NCI-H748 (cell line): ENCODE measurements around the gene PIAS4.

Experiments used
- DNase-seq: peaks from one replicate; lab custom pipeline; 2025; ENCODE audit not compliant: unreplicated experiment; lab: John Stamatoyannopoulos, UW

The PIAS4 gene

GRCh38 chr19:4042064-4042730 lies 34.7 kb downstream of the PIAS4 start:
- no peak for DNase-seq

- no peak for DNase-seq
These were observed 35.2 kb downstream of the PIAS4 start for GRCh38 chr19:4042731-4043082.

GRCh38 chr19:4043401-4043800 lies 35.9 kb downstream of the PIAS4 start:
- no peak for DNase-seq

- DNase-seq = no peak
These were observed 36.6 kb downstream of the PIAS4 start for GRCh38 chr19:4043966-4044715.

GRCh38 chr19:4044990-4045465 lies 37.5 kb downstream of the PIAS4 start:
- DNase-seq = no peak

GRCh38 chr19:4045597-4046361 lies 38.2 kb downstream of the PIAS4 start:
- no peak for DNase-seq

GRCh38 chr19:4046362-4046691 lies 38.8 kb downstream of the PIAS4 start:
- DNase-seq = no peak

GRCh38 chr19:4046946-4047683 lies 39.6 kb downstream of the PIAS4 start:
- no peak for DNase-seq

- DNase-seq = no peak
These were observed 41.9 kb downstream of the PIAS4 start for GRCh38 chr19:4049432-4049831.

GRCh38 chr19:4051175-4052101 lies 43.9 kb downstream of the PIAS4 start:
- DNase-seq = no peak

GRCh38 chr19:4052114-4052992 lies 44.8 kb downstream of the PIAS4 start:
- DNase-seq = no peak

GRCh38 chr19:4052993-4053422 lies 45.5 kb downstream of the PIAS4 start:
- DNase-seq = no peak

- DNase-seq = no peak
These were observed 46.1 kb downstream of the PIAS4 start for GRCh38 chr19:4053423-4054324.

GRCh38 chr19:4054441-4055208 lies 47.1 kb downstream of the PIAS4 start:
- no peak for DNase-seq

- no peak for DNase-seq
These were observed 47.6 kb downstream of the PIAS4 start for GRCh38 chr19:4055209-4055552.

GRCh38 chr19:4057931-4058692 lies 50.6 kb downstream of the PIAS4 start:
- DNase-seq = no peak
